PC-9 (cell line): ENCODE data around the gene GATB. TPM values are rescaled to one million over a fixed set of nuclear protein-coding genes. Genes with fewer than 3 reads are reported as not detected.

Source experiments
- BruUV-seq: library from RNA; stranded (reverse); fragments of 400-500 nt; replicated peaks from 2 replicates; lab custom pipeline; 2021; lab: Mats Ljungman, UMichigan
- CTCF ChIA-PET: fragments of 300-600 bp; sonication (Branson Sonifier 250); formaldehyde crosslinking; loops from one replicate; lab custom pipeline; 2022; ENCODE audit warnings: antibody characterized with exemption; lab: Charles Lee
- POLR2A ChIA-PET: fragments of 300-600 bp; sonication (Branson Sonifier 250); formaldehyde crosslinking; loops from one replicate; lab custom pipeline; 2022; ENCODE audit warnings: antibody characterized with exemption; ENCODE audit not compliant: unreplicated experiment; lab: Charles Lee
- DNase-seq, 2 experiments: peaks; one replicate each; pipeline versions ENCODE4 v3.0.0 to v3.0.0-alpha.2; 2015 to 2022; ENCODE audit warnings: mixed read lengths in 1 of 2
- H2AFZ ChIP-seq: fragments of 200-600 bp; sonication (generic); 2 replicates; pipeline ENCODE4 v1.8.1; 2017; ENCODE audit warnings: antibody characterized with exemption
- H3F3A ChIP-seq: fragments of 200-600 bp; sonication (generic); 2 replicates; pipeline ENCODE4 v1.8.1; 2017; ENCODE audit warnings: antibody characterized with exemption, mild to moderate bottlenecking, low read depth; ENCODE audit not compliant: insufficient read depth
- H3K27ac ChIP-seq: fragments of 200-600 bp; sonication (generic); 2 replicates; pipeline ENCODE4 v1.6.1; 2016; ENCODE audit warnings: mixed run types
- H3K27me3 ChIP-seq: fragments of 200-600 bp; sonication (generic); 2 replicates; pipeline ENCODE4 v1.6.1; 2016; ENCODE audit warnings: low read depth, mixed run types; ENCODE audit not compliant: insufficient read depth
- H3K36me3 ChIP-seq: fragments of 200-600 bp; sonication (generic); 2 replicates; pipeline ENCODE4 v1.6.1; 2016; ENCODE audit warnings: low read depth, mixed run types
- H3K4me1 ChIP-seq: fragments of 200-600 bp; sonication (generic); replicated peaks from 2 replicates; pipeline ENCODE4 v1.6.1; 2016; ENCODE audit warnings: mixed run types; ENCODE audit not compliant: insufficient read depth
- H3K4me2 ChIP-seq: fragments of 200-600 bp; sonication (generic); 2 replicates; pipeline ENCODE4 v1.6.1; 2017; ENCODE audit warnings: mixed run types
- H3K4me3 ChIP-seq: fragments of 200-600 bp; sonication (generic); 2 replicates; pipeline ENCODE4 v1.6.1; 2016; ENCODE audit warnings: mixed run types
- H3K79me2 ChIP-seq: fragments of 200-600 bp; sonication (generic); 2 replicates; pipeline ENCODE4 v1.6.1; 2017; ENCODE audit warnings: low read depth, mixed run types
- H3K9me2 ChIP-seq: fragments of 200-600 bp; sonication (generic); 2 replicates; pipeline ENCODE4 v1.8.1; 2017; ENCODE audit warnings: mild to moderate bottlenecking; ENCODE audit not compliant: insufficient read depth
- H3K9me3 ChIP-seq: fragments of 200-600 bp; sonication (generic); 2 replicates; pipeline ENCODE4 v1.8.1; 2016; ENCODE audit warnings: low read depth; ENCODE audit not compliant: insufficient read depth
- H4K20me1 ChIP-seq: fragments of 200-600 bp; sonication (generic); 2 replicates; pipeline ENCODE4 v1.8.1; 2017; ENCODE audit not compliant: insufficient read depth
- CTCF ChIP-seq: fragments of 200-600 bp; sonication (generic); conservative IDR thresholded peaks from 2 replicates; pipeline ENCODE4 v1.6.1; 2017; ENCODE audit warnings: mixed run types, antibody characterized with exemption, mild to moderate bottlenecking, moderate library complexity
- EZH2 ChIP-seq: fragments of 200-600 bp; sonication (generic); IDR thresholded peaks from 2 replicates; pipeline ENCODE4 v1.8.0; 2017; ENCODE audit warnings: antibody characterized with exemption, low read depth
- intact Hi-C: fragments of 100-400 bp; cut with micrococcal nuclease; formaldehyde crosslinking; loops from one replicate; pipeline ENCODE4 v1.10.0; 2022; ENCODE audit not compliant: unreplicated experiment
- total RNA-seq: library from RNA; stranded (reverse); gene quantifications from 2 replicates; pipeline ENCODE4 v1.2.3, GENCODE V29; 2021

The GATB gene
- total RNA-seq, 1 experiment from 2014 or later, result 24.2 TPM

GRCh38 chr4:151792530-151792929, 31.7 kb upstream of the GATB start:
- Histone ChIP-seq H3K9me3 (no peaks in the 10 kb centered on the region), H2AFZ (no peak overlapping the region), H3K79me2 (no peaks in the 10 kb centered on the region), H3K27ac (no peak overlapping the region), H3F3A (no peaks in the 10 kb centered on the region), H3K4me2 (no peak overlapping the region), H4K20me1 (no peaks in the 10 kb centered on the region), H3K4me1 (no peaks in the 10 kb centered on the region), H3K27me3 (no peaks in the 10 kb centered on the region), H3K4me3 (no peak overlapping the region), H3K9me2 (no peaks in the 10 kb centered on the region), H3K36me3 (no peaks in the 10 kb centered on the region)
- CTCF ChIA-PET, result no interaction called here
- no peak for DNase-seq
- intact Hi-C loops, result no loop called here
- POLR2A ChIA-PET, result no interaction called here
- TF ChIP-seq CTCF (no peak), EZH2 (no peak)
- no TSS peak for BruUV-seq

- H3K9me3 ChIP-seq, result no peaks in the 10 kb centered on the region
Observed at GRCh38 chr4:151788021-151788420, 27.2 kb upstream of the GATB start.

GRCh38 chr4:151786158-151786495, 25.3 kb upstream of the GATB start:
- Histone ChIP-seq H3K9me3 (no peaks in the 10 kb centered on the region), H3K27me3 (no peaks in the 10 kb centered on the region), H3K4me1 (no peaks in the 10 kb centered on the region), H3F3A (no peaks in the 10 kb centered on the region), H3K79me2 (no peaks in the 10 kb centered on the region), H3K36me3 (no peaks in the 10 kb centered on the region), H3K4me3 (no peak overlapping the region), H2AFZ (no peak overlapping the region), H3K4me2 (no peak overlapping the region), H3K9me2 (no peaks in the 10 kb centered on the region), H4K20me1 (no peaks in the 10 kb centered on the region), H3K27ac (no peak overlapping the region)
- ChIA-PET CTCF (no interaction called here), POLR2A (no interaction called here)
- BruUV-seq, result no TSS peak
- no peak for DNase-seq
- TF ChIP-seq CTCF, result no peak
- no peak for TF ChIP-seq EZH2
- intact Hi-C loops, result no loop called here

More at GRCh38 chr4:151788021-151788420, 27.2 kb upstream of the GATB start:
- intact Hi-C loops, result no loop called here
- no peaks in the 10 kb centered on the region for H3K27me3 ChIP-seq
- H3K36me3 ChIP-seq, result no peaks in the 10 kb centered on the region
- H3K4me3 ChIP-seq, result no peak overlapping the region
- H3K4me2 ChIP-seq, result no peak overlapping the region
- DNase-seq, result no peak
- no TSS peak for BruUV-seq
- no peaks in the 10 kb centered on the region for H3F3A ChIP-seq
- ChIA-PET POLR2A (no interaction called here), CTCF (no interaction called here)
- no peaks in the 10 kb centered on the region for H3K79me2 ChIP-seq
- no peaks in the 10 kb centered on the region for H4K20me1 ChIP-seq
- no peak overlapping the region for H3K27ac ChIP-seq
- no peaks in the 10 kb centered on the region for H3K9me2 ChIP-seq
- H3K4me1 ChIP-seq, result no peaks in the 10 kb centered on the region
- TF ChIP-seq EZH2, result no peak
- no peak for TF ChIP-seq CTCF
- H2AFZ ChIP-seq, result no peak overlapping the region
